Measurements from ENCODE around the gene BRSK1. TPM values are rescaled to one million over a fixed set of nuclear protein-coding genes. Genes with fewer than 3 reads are reported as not detected.

The BRSK1 gene
- 11.2 TPM for total RNA-seq

DNA sequence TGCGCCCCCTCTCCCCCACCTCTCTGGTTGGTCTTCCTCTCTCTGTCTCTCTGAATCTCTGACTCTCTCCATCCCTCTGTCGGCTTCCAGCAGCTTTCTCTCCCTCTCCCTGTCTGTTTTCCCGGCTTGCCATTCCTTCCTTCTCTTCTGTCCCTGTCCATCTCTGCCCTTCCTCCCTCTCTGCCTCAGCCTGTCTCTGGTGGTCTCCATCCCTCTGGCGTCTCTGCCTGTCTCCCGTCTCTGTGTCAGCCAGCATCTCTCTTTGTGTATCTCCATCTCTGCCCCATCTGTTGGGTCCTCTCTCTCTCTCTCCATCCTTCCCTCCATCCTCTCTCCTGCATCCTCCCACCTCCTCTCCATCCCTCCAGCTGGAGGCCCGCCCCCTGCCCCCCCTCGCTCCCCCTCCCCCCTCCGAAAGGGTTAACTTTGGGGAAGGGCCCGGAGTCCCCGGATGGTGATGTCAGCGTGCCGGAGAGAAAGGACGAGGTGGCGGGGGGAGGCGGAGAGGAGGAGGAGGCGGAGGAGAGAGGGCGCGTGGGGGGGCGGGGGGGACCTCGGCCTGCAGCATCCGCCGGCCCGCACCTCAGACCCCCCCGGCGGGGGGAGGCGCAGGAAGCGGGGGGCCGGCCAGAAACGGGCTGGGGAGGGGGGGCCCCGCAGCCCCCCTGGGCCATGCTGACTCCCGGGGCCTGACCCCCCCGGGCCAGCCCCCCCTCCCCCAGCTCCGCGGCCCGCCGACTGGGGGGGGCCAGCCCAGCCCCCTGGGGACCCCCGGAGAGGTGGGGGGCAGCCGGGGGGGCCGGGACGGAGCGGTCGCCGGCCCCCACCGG is at the start of gene BRSK1:
Gene BRSK1 (plus strand): TSS at position 450 of the 830 bp plus-strand sequence. CDS start 446 bp downstream, outside the sequence.

DNA sequence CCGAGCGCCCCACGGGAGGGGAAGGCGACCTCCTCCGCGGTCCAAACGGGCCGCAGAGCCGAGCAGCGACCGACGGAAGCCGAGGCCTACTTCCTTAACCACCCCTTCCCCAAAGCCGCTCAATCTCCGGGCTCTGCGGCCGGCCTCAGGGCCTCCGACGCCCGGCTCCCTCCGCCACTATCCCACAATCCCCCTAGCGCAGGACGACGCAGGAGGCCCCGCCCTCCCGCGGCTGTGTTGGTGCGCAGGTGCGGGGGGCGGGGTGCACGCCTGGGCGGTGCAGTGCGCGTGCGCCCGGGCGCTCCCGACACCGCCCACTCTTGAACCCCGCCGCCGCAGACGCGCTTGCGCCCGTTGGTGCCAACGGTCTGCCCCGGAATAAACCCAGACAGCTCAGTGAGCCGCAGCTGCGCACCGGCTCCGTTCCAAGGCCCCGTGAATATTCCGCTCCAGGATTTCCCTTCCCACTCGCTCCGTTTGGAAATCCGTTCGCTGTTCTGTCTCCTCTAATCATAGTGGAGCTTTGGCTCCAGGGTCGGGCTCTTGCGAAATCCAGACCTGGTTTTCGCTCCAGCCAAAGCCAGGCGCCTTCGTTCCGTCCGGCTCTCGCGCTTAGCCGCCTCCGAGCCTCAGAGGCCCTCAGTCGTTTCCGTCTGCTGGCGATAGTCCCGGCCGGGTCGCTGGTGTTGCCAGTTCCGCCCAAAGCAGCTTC is 24.8 kb upstream of the BRSK1 start, which contains the start of gene PPP6R1:
Gene PPP6R1 (minus strand): TSS at position 190 of the 712 bp plus-strand sequence. CDS start 11,914 bp downstream, outside the sequence.

DNA sequence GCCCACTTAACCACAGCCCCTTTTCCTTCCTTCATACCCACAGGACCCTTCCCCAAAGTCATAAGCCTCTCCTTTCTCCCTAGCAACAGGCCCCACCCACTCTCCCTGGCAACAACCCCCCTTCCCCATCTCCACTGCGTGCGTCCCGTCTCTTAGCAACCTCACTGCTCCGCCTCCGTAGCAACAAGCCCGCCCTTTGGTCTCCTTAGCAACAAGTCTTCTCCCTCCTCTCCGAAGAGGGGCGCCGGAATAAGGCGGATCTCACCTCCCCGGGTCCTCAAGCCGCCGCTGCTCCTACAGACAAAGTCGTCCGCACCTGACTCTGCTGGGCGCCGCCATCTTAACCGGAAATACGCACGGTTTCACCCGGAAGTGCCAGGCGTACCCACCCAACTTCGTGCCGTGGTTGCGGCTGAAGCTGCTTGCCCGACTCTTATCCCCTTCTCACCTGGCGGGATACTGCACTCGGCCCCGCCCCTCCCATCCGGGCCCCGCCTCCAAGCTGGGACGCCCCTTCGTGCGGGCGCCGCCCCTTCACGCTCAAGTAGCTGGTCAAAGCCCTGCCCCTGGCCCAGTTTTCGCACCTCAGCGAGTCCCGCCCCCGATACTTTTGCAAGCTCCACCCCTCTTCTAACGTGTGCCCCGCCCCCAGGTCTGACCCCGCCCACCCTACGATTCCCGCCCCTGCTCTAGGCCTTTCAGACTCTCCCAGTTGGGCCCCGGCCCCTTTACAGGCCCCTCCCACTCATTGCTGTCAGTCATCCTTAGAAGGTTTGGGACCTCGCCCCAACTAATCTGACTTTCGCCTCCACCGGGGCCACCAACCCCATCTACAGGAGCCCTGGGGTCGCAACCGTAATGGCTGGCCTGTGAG is 3.8 kb upstream of the BRSK1 start, which contains the start of gene HSPBP1:
Gene HSPBP1 (minus strand): TSS at position 341 of the 874 bp plus-strand sequence. CDS start 502 bp downstream, outside the sequence.

DNA sequence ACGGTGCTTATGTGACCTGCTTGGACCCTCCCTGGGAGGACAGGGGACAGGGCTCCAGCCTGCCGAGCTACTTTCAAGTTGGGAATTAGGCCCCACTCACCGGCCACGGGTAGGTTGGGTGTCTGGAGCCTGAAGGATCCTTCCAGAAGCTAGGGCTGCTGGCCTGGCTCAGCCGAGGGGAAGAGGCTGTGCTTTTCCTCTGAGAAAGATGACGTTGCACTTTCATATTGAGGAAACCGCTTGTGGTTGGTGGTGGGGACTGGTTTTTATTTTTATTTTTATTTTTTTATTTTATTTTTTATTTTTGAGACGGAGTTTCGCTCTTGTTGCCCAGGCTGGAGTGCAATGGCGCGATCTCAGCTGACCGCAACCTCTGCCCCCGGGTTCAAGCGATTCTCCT is 41.4 kb downstream of the BRSK1 start, which contains the start of gene TMEM150B:
Gene TMEM150B (minus strand): TSS at position 170 of the 400 bp plus-strand sequence. CDS start 4,305 bp downstream, outside the sequence.

DNA sequence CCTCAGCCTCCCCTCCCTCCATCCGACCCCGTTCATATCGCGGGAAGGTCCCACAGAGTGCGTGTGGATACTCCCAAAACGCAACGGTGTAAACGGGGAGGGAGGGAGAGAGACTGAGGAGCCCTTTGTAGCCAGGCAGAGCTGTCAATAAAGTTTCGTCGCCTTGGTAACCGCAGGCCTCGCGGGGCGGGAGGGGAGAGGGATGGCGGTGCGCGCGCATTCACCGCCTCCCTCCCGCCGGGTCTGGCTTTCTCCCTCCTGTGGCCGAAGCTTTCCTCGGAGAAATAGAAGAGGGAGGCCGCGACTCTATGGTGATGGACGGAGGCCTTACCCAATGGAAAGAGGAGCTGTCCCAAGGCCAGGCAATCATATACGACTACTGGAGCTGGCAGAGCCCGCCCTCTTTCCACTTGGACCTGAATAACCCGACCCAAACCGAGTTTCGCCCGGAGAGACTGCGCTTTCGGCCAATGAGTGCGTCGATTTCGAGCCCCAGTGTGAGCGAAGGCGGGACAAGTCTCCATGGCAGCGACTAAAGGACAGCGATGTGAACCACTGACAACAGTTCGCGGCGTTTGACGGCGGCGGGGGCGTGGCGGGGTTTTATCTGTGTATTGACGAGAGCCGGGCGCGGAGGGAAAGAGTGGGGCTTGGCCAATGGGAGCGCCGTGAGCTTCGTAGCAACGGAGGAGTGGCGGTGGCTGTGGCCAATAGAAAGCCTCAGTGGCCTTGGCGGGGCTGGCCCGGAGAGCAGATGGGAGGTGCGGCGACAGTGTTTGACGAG is 55.5 kb downstream of the BRSK1 start, which contains the start of gene KMT5C:
Gene KMT5C (plus strand): TSS at position 772 of the 784 bp plus-strand sequence. CDS start 2,061 bp downstream, outside the sequence.

DNA sequence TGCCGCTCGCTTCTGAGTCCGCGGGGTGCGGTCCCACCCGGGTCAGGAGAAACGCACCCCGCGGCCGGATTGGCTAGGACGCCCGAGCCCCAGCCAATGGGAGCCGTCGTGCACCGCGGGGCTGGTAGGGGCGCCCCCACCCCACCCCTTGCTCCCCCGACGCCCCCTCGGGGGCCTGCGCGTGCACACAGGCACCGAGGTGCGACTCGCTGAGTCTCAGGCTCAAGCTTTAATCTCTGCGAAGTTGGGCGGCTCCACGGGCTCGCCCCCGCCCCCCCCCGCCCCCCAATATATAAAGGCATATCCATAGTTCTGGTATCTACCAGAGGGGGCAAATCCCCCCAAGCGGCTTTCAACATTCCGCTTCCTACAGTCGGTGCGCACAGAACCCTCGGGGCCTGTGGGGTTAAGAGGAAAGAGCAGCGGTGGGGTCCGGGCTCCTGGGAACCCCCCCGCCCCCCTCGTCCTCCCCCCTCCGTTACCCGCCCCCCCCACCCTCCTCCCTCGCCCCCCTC is 71.0 kb downstream of the BRSK1 start, which contains the start of gene COX6B2:
Gene COX6B2 (minus strand): TSS at position 22 of the 515 bp plus-strand sequence. CDS start 198 bp downstream, outside the sequence.

Small RNA genes lying within 50 kb of the gene (small RNA-seq; reads per million reads assigned to genes)
- not detected for gene MIR6802 (ENCODE audit: low replicate concordance)
- not detected for gene MIR6803 (ENCODE audit: low replicate concordance)

Other genes with a start within 250 kb of the BRSK1 start
- 0.47 TPM for gene GP6, start 245.7 kb upstream of the BRSK1 start, total RNA-seq
- 35.1 TPM for gene RDH13, start 220.8 kb upstream of the BRSK1 start, total RNA-seq
- gene EPS8L1, start 208.1 kb upstream of the BRSK1 start, total RNA-seq = 32.5 TPM
- 53.5 TPM for gene PPP1R12C, start 166.4 kb upstream of the BRSK1 start, total RNA-seq
- gene TNNT1, start 134.8 kb upstream of the BRSK1 start, total RNA-seq = 26.9 TPM
- gene TNNI3, start 126.3 kb upstream of the BRSK1 start, total RNA-seq = 1.1 TPM
- 5.2 TPM for gene DNAAF3, start 117.4 kb upstream of the BRSK1 start, total RNA-seq
- gene SYT5, start 103.7 kb upstream of the BRSK1 start, total RNA-seq = not detected
- gene PTPRH, start 74.5 kb upstream of the BRSK1 start, total RNA-seq = 0.76 TPM
- gene TMEM86B, start 55.2 kb upstream of the BRSK1 start, total RNA-seq = 1.3 TPM
- gene PPP6R1, start 25.0 kb upstream of the BRSK1 start, total RNA-seq = 37.1 TPM
- 28.1 TPM for gene HSPBP1, start 3.9 kb upstream of the BRSK1 start, total RNA-seq
- 2.1 TPM for gene TMEM150B, start 41.3 kb downstream of the BRSK1 start, total RNA-seq
- gene KMT5C, start 55.9 kb downstream of the BRSK1 start, total RNA-seq = 22.5 TPM
- 0.12 TPM for gene COX6B2, start 70.7 kb downstream of the BRSK1 start, total RNA-seq
- not detected for gene GARIN5B, start 79.3 kb downstream of the BRSK1 start, total RNA-seq
- 0.41 TPM for gene IL11, start 86.5 kb downstream of the BRSK1 start, total RNA-seq
- not detected for gene TMEM190, start 92.8 kb downstream of the BRSK1 start, total RNA-seq
- 1.6 TPM for gene TMEM238, start 100.3 kb downstream of the BRSK1 start, total RNA-seq
- gene RPL28, start 101.9 kb downstream of the BRSK1 start, total RNA-seq = 334 TPM
- 21.2 TPM for gene UBE2S, start 123.8 kb downstream of the BRSK1 start, total RNA-seq
- gene SHISA7, start 159.3 kb downstream of the BRSK1 start, total RNA-seq = 0.12 TPM
- gene ISOC2, start 177.6 kb downstream of the BRSK1 start, total RNA-seq = 80.6 TPM
- not detected for gene C19orf85, start 180.8 kb downstream of the BRSK1 start, total RNA-seq
- gene ZNF628, start 192.6 kb downstream of the BRSK1 start, total RNA-seq = 5.6 TPM
- gene NAT14, start 201.2 kb downstream of the BRSK1 start, total RNA-seq = 19.6 TPM
- 5.3 TPM for gene SSC5D, start 204.4 kb downstream of the BRSK1 start, total RNA-seq